ENCODE data around the gene WDR1. TPM values are rescaled to one million over a fixed set of nuclear protein-coding genes. Genes with fewer than 3 reads are reported as not detected.
A peak's percentile ranks its signal among the peaks of the same experiment; 100 is the strongest.

Gene WDR1
- total RNA-seq, 4 donors from 2014 or later = 161 to 517 (median 173) TPM

DNA sequence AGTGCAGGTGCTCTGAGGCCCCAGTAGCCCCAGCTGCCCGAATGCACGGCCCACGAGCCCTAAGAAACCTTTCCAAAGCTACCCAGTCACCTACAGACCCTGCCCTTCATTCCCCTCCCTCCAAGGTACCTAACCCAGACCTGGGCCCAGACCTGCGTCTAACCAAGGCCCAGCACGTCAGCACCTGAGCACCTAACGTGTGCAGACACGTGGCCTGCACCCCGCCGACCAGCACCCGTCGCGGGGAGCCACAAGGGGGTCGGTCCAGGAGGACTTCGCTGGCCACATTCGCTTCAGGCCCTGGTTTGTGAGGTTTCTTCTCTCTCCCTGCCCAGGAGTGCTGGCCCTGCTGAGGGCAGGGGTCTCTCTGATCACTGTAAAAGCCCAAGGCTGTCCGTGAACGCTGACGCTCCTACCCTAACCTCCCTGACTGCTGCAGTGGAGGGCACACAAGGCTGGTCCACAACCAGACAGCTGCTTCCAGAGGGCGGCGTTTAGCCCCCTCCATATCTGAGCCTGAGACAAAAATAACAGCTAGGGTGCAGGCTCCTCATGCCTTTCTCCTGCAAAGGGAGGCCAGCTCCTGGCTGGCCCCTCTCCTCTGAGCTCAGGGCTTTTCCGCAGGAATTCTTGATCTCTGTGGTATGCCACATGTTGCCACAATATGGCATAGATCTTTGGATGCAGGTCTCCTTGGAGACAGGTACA, 31.8 kb downstream of the WDR1 start:
- intact Hi-C loops (cut with DNase I; ENCODE audit: low total_unique reads) = no loop called here
- Histone ChIP-seq H3K4me3 (no peak overlapping the region), H3K4me1 (no peaks in the 10 kb centered on the region), H3K27ac (no peak overlapping the region), H3K27me3 (no peaks in the 10 kb centered on the region), H3K36me3 (no peaks in the 10 kb centered on the region), H3K9me3 (no peaks in the 10 kb centered on the region)
- TF ChIP-seq CTCF (IDR thresholded peaks at IDR 0.05) (no peak), POLR2A (IDR thresholded peaks at IDR 0.05) (no peak)
- peak in 1 of 2 donors; percentile 9 for DNase-seq

DNA sequence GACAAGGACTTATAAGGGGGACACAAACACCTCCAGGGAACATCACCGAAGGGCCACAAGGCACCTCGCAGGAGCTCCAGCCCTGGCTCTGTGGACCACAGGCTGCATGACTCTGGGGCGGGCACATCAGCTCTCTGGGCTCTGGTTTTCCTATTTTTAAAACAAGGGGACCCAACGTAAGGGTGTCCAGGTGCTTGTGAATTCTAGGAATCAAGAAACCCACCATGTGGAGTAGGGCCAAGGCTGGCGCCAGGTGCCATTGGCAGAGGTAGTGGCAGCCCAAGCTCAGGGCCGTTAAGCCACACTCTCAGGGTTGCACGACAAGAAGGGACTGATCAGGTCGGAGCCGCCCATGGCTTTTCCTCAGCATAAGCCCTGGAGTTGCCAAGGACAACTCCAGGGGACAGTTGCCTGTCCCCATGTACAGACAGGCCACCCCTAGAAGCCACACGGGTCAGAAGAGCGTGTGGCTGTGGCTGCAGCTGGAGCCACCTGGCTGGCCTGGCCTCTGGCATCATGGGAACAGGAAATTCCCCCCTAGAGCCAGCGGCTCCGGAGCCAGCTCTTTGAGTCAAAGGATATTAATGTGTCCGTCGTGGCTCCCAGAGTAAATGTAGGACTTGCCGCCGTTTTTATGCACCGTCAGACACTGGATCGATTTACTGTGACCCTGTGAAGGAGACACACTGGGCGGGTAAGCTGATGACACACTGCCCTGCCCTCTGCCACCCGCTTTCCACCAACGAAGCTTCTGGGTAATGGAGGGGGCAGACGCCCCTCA, 32.5 kb downstream of the WDR1 start:
- no peak for TF ChIP-seq CTCF (IDR thresholded peaks at IDR 0.05)
- no peak for TF ChIP-seq POLR2A (IDR thresholded peaks at IDR 0.05)
- Histone ChIP-seq H3K27me3 (no peaks in the 10 kb centered on the region), H3K9me3 (no peaks in the 10 kb centered on the region), H3K4me1 (no peaks in the 10 kb centered on the region), H3K36me3 (no peaks in the 10 kb centered on the region), H3K27ac (no peak overlapping the region), H3K4me3 (no peak overlapping the region)
- intact Hi-C loops (cut with DNase I; ENCODE audit: low total_unique reads) = no loop called here
- peak in 1 of 2 donors; percentile 19 for DNase-seq

- H3K9me3 ChIP-seq = no peaks in the 10 kb centered on the region
- H3K27ac ChIP-seq = no peak overlapping the region
- DNase-seq = peak in 1 of 2 donors; percentile 11
- H3K4me3 ChIP-seq = no peak overlapping the region
- no peak for TF ChIP-seq POLR2A (IDR thresholded peaks at IDR 0.05)
- no peak for TF ChIP-seq CTCF (IDR thresholded peaks at IDR 0.05)
- no peaks in the 10 kb centered on the region for H3K36me3 ChIP-seq
- intact Hi-C loops (cut with DNase I; ENCODE audit: low total_unique reads) = no loop called here
- no peaks in the 10 kb centered on the region for H3K4me1 ChIP-seq
- no peaks in the 10 kb centered on the region for H3K27me3 ChIP-seq
Observed at GRCh38 chr4:10083331-10083771, 33.2 kb downstream of the WDR1 start.

DNA sequence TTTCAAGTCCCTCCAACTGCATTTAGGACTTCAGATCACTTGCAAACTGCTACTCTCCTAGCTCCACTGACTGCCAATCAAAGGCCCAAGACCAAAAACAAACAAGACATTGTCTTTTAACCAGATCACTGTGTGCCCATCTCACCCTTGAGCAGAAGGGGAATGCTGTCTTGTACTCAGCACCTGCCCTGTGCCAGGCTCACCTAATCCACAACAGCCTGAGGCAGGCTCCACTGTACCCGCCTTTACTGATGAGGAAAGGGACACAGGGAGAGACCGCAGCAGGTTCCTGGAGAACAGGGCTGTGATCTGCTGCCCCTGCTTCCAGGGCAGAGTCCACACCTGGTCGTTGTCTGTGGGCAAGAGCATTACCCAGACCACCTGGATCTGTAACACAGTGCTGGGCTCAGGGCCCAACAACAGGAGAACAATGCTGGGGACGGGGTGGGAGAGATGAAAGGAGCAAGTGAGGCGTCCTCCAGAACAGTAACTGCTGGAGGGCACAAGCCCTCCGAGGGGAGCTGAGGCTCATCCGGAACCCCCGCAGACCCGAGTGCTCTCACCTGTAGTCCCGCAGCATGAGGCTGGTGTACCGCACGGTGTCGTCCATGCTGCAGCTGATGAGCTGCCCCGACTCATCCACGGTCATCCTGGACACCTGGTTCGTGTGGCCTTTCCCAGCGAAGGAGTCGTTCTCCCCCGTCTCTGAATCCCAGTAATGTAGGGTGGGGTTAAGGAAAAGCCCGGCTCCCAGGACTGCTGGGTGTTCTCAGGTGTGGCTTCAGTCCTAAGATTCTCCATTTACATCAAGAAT, 33.9 kb downstream of the WDR1 start:
- TF ChIP-seq POLR2A (IDR thresholded peaks at IDR 0.05) (no peak), CTCF (IDR thresholded peaks at IDR 0.05) (no peak)
- H3K27ac ChIP-seq = no peak overlapping the region
- H3K4me1 ChIP-seq = no peaks in the 10 kb centered on the region
- H3K27me3 ChIP-seq = no peaks in the 10 kb centered on the region
- peak in 1 of 2 donors; percentile 15 for DNase-seq
- no peaks in the 10 kb centered on the region for H3K36me3 ChIP-seq
- intact Hi-C loops (cut with DNase I; ENCODE audit: low total_unique reads) = no loop called here
- no peak overlapping the region for H3K4me3 ChIP-seq
- no peaks in the 10 kb centered on the region for H3K9me3 ChIP-seq
